Endothelial cell of umbilical vein (primary cell): Measurements from ENCODE around the gene PREP. TPM values are rescaled to one million over a fixed set of nuclear protein-coding genes. Genes with fewer than 3 reads are reported as not detected.

Experiments used
- BruUV-seq: library from RNA; stranded (reverse); fragments of 400-500 nt; replicated peaks from 2 replicates; lab custom pipeline; 2021; lab: Mats Ljungman, UMichigan
- CTCF ChIA-PET: fragments of 300-600, 350-600 bp; sonication (Branson Sonifier 250); formaldehyde crosslinking; loops from one replicate; lab custom pipeline; 2021; ENCODE audit warnings: antibody characterized with exemption, inconsistent platforms; lab: Charles Lee
- POLR2A ChIA-PET: fragments of 300-600, 350-600 bp; sonication (Branson Sonifier 250); formaldehyde crosslinking; loops from one replicate; lab custom pipeline; 2021; ENCODE audit warnings: antibody characterized with exemption, inconsistent platforms; lab: Charles Lee
- DNase-seq: peaks from one replicate; pipeline ENCODE4 v3.0.0-alpha.2; 2011; ENCODE audit warnings: low read depth, low spot score
- FAIRE-seq: peaks from 2 replicates; lab custom pipeline; 2011; peaks lifted over from hg19 to GRCh38; lab: Jason Lieb, UNC
- H2AFZ ChIP-seq: 2 replicates; pipeline ENCODE4 v1.6.0; 2012; ENCODE audit warnings: low read depth, low read length, control low read depth, inconsistent platforms
- H3K27ac ChIP-seq: 2 replicates; pipeline ENCODE4 v1.5.1; 2011; ENCODE audit warnings: low read depth, mild to moderate bottlenecking, control low read depth, low read length, moderate library complexity; ENCODE audit not compliant: insufficient read depth
- H3K27me3 ChIP-seq, 2 experiments: 2 replicates each; pipeline versions ENCODE4 v1.6.0 to v1.6.1; 2011; ENCODE audit warnings: low read length in 2 of 2, mixed read lengths in 1 of 2; ENCODE audit not compliant: control insufficient read depth in 2 of 2, insufficient read depth in 2 of 2
- H3K36me3 ChIP-seq, 2 experiments: 2 replicates in 1 of 2; 3 replicates in 1 of 2; pipeline ENCODE4 v1.5.1; 2011; ENCODE audit warnings: low read length in 2 of 2, mild to moderate bottlenecking in 1 of 2, moderate library complexity in 1 of 2; ENCODE audit not compliant: control insufficient read depth in 2 of 2, insufficient read depth in 2 of 2; ENCODE audit errors: extremely low read depth in 1 of 2
- H3K4me1 ChIP-seq: 3 replicates; pipeline ENCODE4 v1.5.1; 2011; ENCODE audit warnings: mild to moderate bottlenecking, low read length; ENCODE audit not compliant: control insufficient read depth, insufficient read depth; ENCODE audit errors: extremely low read depth
- H3K4me2 ChIP-seq: 2 replicates; pipeline ENCODE4 v1.6.1; 2011; ENCODE audit warnings: low read length, control low read depth, mixed read lengths; ENCODE audit not compliant: insufficient read depth
- H3K4me3 ChIP-seq, 3 experiments: fragments of 200-600 bp in 1 of 3; sonication (generic), shearing (Covaris generic) in 1 of 3; replicated peaks in 1 of 3; 2 replicates each; pipeline ENCODE4 v1.5.1; 2011 to 2016; ENCODE audit warnings: control low read depth in 3 of 3, low read length in 3 of 3, mild to moderate bottlenecking in 2 of 3, inconsistent platforms in 1 of 3, low read depth in 1 of 3, moderate library complexity in 1 of 3; ENCODE audit not compliant: insufficient read depth in 1 of 3
- H3K79me2 ChIP-seq: 2 replicates; pipeline ENCODE4 v1.6.0; 2012; ENCODE audit warnings: low read length, inconsistent platforms; ENCODE audit not compliant: control insufficient read depth, insufficient read depth
- H3K9ac ChIP-seq: replicated peaks from 2 replicates; pipeline ENCODE3; 2011; ENCODE audit warnings: low read length, control low read depth; ENCODE audit not compliant: insufficient read depth; ENCODE audit errors: extremely low read depth
- H3K9me1 ChIP-seq: replicated peaks from 3 replicates; pipeline ENCODE4 v1.6.0; 2011; ENCODE audit warnings: mild to moderate bottlenecking, low read length; ENCODE audit not compliant: control insufficient read depth, insufficient read depth; ENCODE audit errors: extremely low read depth
- H3K9me3 ChIP-seq: replicated peaks from 2 replicates; pipeline ENCODE4 v1.5.1; 2012; ENCODE audit warnings: low read length, inconsistent platforms; ENCODE audit not compliant: control insufficient read depth, insufficient read depth
- H4K20me1 ChIP-seq: replicated peaks from 2 replicates; pipeline ENCODE3; 2011; ENCODE audit warnings: mild to moderate bottlenecking, low read length; ENCODE audit not compliant: control insufficient read depth, insufficient read depth; ENCODE audit errors: extremely low read depth
- CTCF ChIP-seq, 2 donors: IDR thresholded peaks; 1 replicate in 1 of 2; 2 replicates in 1 of 2; pipeline ENCODE4 v1.5.1; 2011; ENCODE audit warnings: low read length in 2 of 2, mild to moderate bottlenecking in 2 of 2, moderate library complexity in 2 of 2, control low read depth in 1 of 2, inconsistent platforms in 1 of 2, low read depth in 1 of 2; ENCODE audit not compliant: insufficient read depth in 1 of 2; ENCODE audit errors: extremely low read depth in 1 of 2
- EZH2 ChIP-seq: IDR thresholded peaks from 2 replicates; pipeline ENCODE4 v1.6.1; 2012; ENCODE audit warnings: borderline replicate concordance, low read depth, mild to moderate bottlenecking, moderate library complexity, low read length, inconsistent platforms; ENCODE audit not compliant: severe bottlenecking
- FOS ChIP-seq: IDR thresholded peaks from 2 replicates; pipeline ENCODE4 v1.6.1; 2011; ENCODE audit warnings: mild to moderate bottlenecking, low read length, moderate library complexity, borderline replicate concordance; ENCODE audit not compliant: insufficient read depth
- GATA2 ChIP-seq: IDR thresholded peaks from 2 replicates; pipeline ENCODE4 v1.7.0; 2011; ENCODE audit warnings: low read depth, mild to moderate bottlenecking, moderate library complexity, mixed read lengths, low read length; ENCODE audit not compliant: insufficient read length, insufficient read depth
- JUN ChIP-seq: IDR thresholded peaks from 2 replicates; pipeline ENCODE4 v1.6.1; 2011; ENCODE audit warnings: borderline replicate concordance, low read depth; ENCODE audit not compliant: insufficient read length, insufficient read depth
- MAX ChIP-seq: IDR thresholded peaks from 2 replicates; pipeline ENCODE4 v1.6.1; 2011; ENCODE audit not compliant: insufficient read depth, insufficient read length
- MYC ChIP-seq: IDR thresholded peaks from one replicate; pipeline ENCODE4 v1.6.1; 2011; ENCODE audit warnings: mild to moderate bottlenecking, low read depth, low read length
- POLR2A ChIP-seq: IDR thresholded peaks from 2 replicates; pipeline ENCODE4 v1.6.1; 2012; ENCODE audit warnings: low read depth, mild to moderate bottlenecking, control low read depth, low read length
- dilution Hi-C: fragments of 300-500 bp; cut with MboI; formaldehyde crosslinking; loops from one replicate; pipeline ENCODE4 v1.15.0; 2019; ENCODE audit warnings: low sequenced_read_pairs; ENCODE audit not compliant: extremely low pct_ligation_motif_present
- intact Hi-C: fragments of 100-400 bp; cut with micrococcal nuclease; formaldehyde crosslinking; loops from one replicate; pipeline ENCODE4 v1.10.0; 2022
- polyA plus RNA-seq, 4 experiments: library from polyadenylated mRNA; depleted of rRNA in 3 of 4; stranded (reverse) in 3 of 4; unstranded in 1 of 4; fragments of >200 nt; gene quantifications; 2 replicates each; pipeline versions ENCODE4 v1.2.1 to v1.2.3, GENCODE V29; 2011 to 2012; ENCODE audit warnings: missing spikeins in 1 of 4
- total RNA-seq: library from RNA; stranded (reverse); gene quantifications from 2 replicates; pipeline ENCODE4 v1.2.3, GENCODE V29; 2021

The PREP gene
- total and polyA plus RNA-seq, 2 donors (not counting 3 experiments of a cell fraction or from before 2014, with no cell fraction given) = 17.2 to 37.7 TPM

- H3K9ac ChIP-seq = no peak overlapping the region
- dilution Hi-C loops (no loop called here), intact Hi-C loops (no loop called here)
- H3K4me2 ChIP-seq = no peak overlapping the region
- DNase-seq = no peak
- no peak overlapping the region for H3K4me3 ChIP-seq
- BruUV-seq = no TSS peak
- no peaks in the 10 kb centered on the region for H3K4me1 ChIP-seq
- no peak for FAIRE-seq
- H3K36me3 ChIP-seq = peaks cover 0 to 14% of the 10 kb centered on the region in 2 experiments
- ChIA-PET CTCF (interaction anchor here (0.9 to 1.5 kb wide), 6 partner anchors 10 to 379 kb away, joined by 3 to 5 read pairs (median 4); partner anchors contain the start of gene PREP), POLR2A (no interaction called here)
- no peak overlapping the region for H3K27ac ChIP-seq
- no peaks in the 10 kb centered on the region for H4K20me1 ChIP-seq
- TF ChIP-seq GATA2 (no peak), POLR2A (no peak), FOS (no peak), EZH2 (no peak), MAX (no peak)
- no peaks in the 10 kb centered on the region for H3K79me2 ChIP-seq
- no peak overlapping the region for H2AFZ ChIP-seq
- no peaks in the 10 kb centered on the region for H3K9me3 ChIP-seq
- H3K9me1 ChIP-seq = no peaks in the 10 kb centered on the region
- no peaks in the 10 kb centered on the region for H3K27me3 ChIP-seq
Measured at GRCh38 chr6:105326833-105327770, 75.8 kb downstream of the PREP start.

GRCh38 chr6:105326216-105326615 is 76.7 kb downstream of the PREP start:
- no peaks in the 10 kb centered on the region for H3K27me3 ChIP-seq
- BruUV-seq = no TSS peak
- peaks cover 0 to 11% of the 10 kb centered on the region in 2 experiments for H3K36me3 ChIP-seq
- dilution Hi-C loops = no loop called here
- no peak overlapping the region for H3K27ac ChIP-seq
- H4K20me1 ChIP-seq = no peaks in the 10 kb centered on the region
- intact Hi-C loops = no loop called here
- DNase-seq (peak; percentile 76), FAIRE-seq (no peak)
- H3K4me2 ChIP-seq = no peak overlapping the region
- no peaks in the 10 kb centered on the region for H3K9me3 ChIP-seq
- no peaks in the 10 kb centered on the region for H3K4me1 ChIP-seq
- POLR2A ChIA-PET = no interaction called here
- H2AFZ ChIP-seq = no peak overlapping the region
- H3K9me1 ChIP-seq = no peaks in the 10 kb centered on the region
- no peak overlapping the region for H3K9ac ChIP-seq
- no peak overlapping the region for H3K4me3 ChIP-seq
- CTCF ChIA-PET = interaction anchor here (0.9 to 1.5 kb wide), 4 partner anchors 9 to 378 kb away, joined by 3 to 5 read pairs (median 5); partner anchors contain the start of gene PREP
- H3K79me2 ChIP-seq = no peaks in the 10 kb centered on the region
- no peak for TF ChIP-seq MAX
- TF ChIP-seq POLR2A = no peak
- TF ChIP-seq EZH2 = no peak
- no peak for TF ChIP-seq MYC
- TF ChIP-seq CTCF (IDR thresholded peaks at IDR 0.05; ENCODE audit: extremely low read depth in 1 of 2, insufficient read depth in 1 of 2, low read depth in 1 of 2, low read length in 2 of 2) = no peak
- TF ChIP-seq JUN = no peak
- no peak for TF ChIP-seq GATA2
